Subcutaneous adipose tissue (tissue), 4 donors: ENCODE results near the gene PTHLH. TPM values are rescaled to one million over a fixed set of nuclear protein-coding genes. Genes with fewer than 3 reads are reported as not detected.

Source experiments
- total RNA-seq, 4 donors: library from RNA; depleted of rRNA; stranded (reverse); fragments of >200 nt; gene quantifications; one replicate each; pipeline ENCODE4 v1.1.0, GENCODE V29; 2016
- TF ChIP-seq, protein P1 (sequence below): fragments of 450-650 bp; IDR thresholded peaks from one replicate; pipeline ENCODE4 v1.5.1; 2016; ENCODE audit warnings: low read depth, mild to moderate bottlenecking, control low read depth, antibody characterized with exemption, moderate library complexity

PTHLH gene
- total RNA-seq, 4 donors from 2014 or later = 1.7 to 4.2 (median 1.8) TPM; not detected in 1

DNA sequence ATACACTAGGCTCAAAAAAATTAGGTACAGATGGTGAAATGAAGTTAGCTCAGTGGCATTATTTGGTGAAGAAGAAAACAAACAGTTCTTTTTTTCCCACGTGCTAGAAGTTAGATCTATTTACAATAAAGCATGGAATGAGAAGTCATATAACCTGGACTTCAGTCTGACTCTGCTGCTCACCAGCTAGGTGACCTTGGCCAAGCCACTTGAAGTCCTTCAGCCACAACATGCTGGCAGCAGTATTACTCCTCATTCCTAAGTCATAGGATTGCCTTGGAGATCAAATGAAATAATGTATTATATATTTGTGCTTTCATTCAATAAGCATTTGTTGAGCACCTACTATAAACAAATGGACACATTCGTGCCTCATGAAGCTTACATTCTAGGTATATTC, 45.2 kb downstream of the PTHLH start:
- TF ChIP-seq, protein P1, sequence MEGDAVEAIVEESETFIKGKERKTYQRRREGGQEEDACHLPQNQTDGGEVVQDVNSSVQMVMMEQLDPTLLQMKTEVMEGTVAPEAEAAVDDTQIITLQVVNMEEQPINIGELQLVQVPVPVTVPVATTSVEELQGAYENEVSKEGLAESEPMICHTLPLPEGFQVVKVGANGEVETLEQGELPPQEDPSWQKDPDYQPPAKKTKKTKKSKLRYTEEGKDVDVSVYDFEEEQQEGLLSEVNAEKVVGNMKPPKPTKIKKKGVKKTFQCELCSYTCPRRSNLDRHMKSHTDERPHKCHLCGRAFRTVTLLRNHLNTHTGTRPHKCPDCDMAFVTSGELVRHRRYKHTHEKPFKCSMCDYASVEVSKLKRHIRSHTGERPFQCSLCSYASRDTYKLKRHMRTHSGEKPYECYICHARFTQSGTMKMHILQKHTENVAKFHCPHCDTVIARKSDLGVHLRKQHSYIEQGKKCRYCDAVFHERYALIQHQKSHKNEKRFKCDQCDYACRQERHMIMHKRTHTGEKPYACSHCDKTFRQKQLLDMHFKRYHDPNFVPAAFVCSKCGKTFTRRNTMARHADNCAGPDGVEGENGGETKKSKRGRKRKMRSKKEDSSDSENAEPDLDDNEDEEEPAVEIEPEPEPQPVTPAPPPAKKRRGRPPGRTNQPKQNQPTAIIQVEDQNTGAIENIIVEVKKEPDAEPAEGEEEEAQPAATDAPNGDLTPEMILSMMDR = no peak

DNA sequence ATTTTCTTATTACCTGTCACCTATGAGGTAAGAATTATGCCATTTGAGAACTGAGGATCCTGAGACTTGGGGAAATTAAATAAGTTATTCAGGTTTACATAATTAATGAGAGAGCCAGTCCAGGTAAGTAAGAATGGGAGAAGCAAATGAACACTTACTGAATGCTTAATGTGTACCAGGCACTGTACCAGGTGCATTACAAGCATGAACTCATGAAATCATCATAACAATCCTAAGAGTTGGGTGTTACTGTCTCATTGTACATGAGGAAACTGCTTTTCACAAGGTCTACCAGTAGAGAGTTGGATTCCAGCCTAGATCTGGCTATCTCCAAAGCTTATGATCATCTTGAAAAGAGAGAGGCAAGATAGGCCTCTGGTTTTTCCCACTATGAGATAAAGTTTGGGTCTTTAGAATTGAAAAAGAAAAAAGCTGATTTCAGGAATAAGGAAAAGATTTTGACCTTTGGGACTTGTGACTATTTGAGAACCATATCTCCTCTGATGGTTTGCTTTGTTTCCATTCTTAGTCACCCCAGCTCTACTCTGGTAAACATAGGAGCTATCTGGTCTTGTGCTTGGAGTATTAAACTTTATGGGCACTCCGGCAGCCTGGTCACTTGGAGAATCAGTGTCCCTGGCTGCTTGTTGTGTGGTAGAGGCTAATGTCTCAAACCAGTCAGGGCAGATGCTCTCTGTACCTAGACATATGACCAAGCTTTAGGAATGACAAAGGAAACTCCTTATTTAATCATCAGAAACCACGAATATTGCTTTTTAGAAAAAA, 48.0 kb downstream of the PTHLH start:
- TF ChIP-seq, protein P1 = no peak

DNA sequence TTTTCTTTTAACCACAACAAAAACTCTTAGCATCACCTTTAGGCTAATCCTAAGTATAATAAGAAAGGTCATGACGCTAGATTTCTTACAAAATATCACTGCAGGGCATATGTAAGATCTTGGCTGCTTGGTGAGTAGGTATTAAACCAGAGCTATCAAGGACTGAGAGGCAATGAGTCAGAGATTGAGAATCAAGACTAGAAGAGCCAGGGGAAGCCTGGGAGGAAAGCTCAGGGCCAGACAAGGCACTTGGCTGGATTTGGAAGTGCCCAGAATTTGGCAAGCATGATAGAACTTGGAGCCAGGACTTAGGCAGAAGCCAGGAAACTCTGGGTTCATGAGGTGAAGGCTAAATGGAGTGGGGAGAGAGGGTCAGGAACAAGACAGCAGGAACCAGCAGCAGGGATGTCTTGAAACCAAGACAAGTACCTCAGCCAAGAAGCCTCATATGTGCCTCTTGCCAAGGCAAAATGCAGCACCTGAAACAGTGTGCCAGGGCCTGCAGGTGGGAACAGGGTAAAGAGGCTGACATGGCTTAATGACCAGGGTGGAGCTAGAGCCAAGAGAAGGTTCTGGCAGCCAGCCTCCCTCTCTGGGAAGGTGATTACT, 49.9 kb downstream of the PTHLH start:
- TF ChIP-seq, protein P1 = no peak

DNA sequence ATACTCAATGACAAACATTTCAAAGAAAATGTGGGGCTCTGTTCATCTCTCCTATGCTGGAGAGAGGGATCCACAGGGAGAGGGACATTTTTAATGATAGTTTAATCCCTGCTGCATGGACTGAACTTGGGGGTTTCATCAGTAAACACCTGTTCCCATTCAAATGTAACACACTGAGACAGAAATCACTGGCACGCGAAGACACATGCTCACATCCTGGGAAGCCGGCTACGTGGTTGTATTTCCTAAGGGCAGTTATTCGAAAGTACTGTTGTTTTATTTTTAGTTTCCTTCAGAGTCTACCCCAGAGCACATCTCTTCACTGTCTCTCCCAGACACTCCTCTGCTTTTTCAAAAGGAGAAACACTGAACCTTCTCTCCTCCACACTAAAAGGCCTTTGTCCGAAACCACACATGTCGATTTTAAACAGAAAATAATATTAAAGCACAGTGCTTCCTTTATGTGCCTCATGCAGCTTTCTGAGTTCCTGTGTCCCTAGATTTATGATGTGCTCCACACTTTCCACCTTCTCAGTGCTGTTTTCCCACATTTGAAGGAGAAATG, 52.8 kb downstream of the PTHLH start:
- TF ChIP-seq, protein P1 = no peak

DNA sequence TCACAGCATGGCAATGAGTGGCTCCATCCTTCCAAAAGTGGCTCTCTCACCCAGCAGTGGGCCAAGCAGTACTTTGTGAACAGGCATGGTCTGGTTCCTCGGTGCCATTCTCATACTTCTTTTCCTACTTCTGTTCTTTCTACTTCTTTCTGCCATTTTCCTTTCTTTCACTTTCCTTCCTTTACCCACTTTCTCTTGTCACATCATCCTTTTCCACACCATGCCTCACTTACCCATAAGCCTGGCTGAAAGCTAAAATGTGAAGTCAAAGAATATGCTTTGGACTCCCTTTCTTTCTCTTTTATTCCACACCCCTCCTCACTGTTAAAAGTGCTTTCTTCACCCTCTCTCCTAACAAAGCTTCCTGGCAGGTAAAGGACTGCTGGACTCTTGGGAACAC, 57.0 kb downstream of the PTHLH start:
- TF ChIP-seq, protein P1 = no peak

DNA sequence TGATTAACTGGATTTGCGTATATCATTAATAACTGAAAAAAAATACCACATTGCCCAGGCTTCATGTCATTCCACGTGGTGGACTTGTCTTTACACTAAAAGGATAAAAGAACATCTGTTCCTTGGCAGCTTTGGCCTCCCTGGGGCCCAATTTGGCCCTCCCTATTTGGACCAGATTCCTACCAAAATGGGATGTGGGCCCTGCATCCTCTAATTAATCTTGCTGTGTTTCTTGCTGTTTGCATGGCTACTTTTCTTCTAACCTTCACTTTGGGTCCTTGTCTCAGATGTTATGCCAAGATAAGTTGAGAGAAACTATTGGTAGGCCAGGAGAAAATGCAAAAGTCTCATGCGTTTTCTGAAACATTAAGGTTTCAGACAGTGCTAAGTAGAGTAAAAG, 57.5 kb downstream of the PTHLH start:
- TF ChIP-seq, protein P1 = no peak

DNA sequence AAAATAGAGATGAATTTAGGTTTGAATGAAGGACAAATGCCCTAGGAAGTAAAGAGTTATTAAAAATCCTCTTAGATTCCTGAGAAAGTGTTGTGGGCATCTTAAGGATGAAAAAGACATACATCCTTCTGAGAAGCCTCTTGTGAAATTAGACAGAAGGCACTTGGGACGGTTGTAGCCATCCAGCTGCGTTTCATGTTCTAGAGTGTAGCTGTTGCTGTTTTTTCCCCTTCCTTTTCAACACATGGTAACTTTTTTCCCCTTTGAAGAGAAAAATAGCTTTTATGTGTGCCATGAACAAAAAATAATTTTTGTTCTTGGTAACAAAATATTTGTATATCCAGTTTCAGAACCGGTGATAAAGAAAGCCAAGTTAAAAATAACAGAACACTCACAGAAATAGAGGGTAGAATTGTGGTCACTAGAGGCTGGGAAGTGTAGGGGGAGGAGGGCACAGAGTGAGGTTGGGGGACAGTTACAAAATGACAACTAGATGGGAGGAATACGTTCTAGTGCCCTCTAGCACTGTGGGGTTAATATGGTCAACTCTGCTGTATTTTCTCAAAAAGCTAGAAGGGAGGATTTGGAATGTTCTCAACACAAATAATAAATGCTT, 58.4 kb downstream of the PTHLH start:
- TF ChIP-seq, protein P1 = no peak
